AG09319 (cell line): Measurements from ENCODE around the gene HOXA1.

Experiments
- DNase-seq: peaks from one replicate; pipeline ENCODE4 v3.0.0-alpha.2; 2010; ENCODE audit warnings: low read depth; ENCODE audit errors: extremely low read depth
- CTCF ChIP-seq: IDR thresholded peaks from 2 replicates; pipeline ENCODE4 v1.5.1; 2011; ENCODE audit warnings: low read depth, mild to moderate bottlenecking, inconsistent platforms, low read length, moderate library complexity

The HOXA1 gene

GRCh38 chr7:27141923-27142579 is 46.3 kb upstream of the HOXA1 start:
- no peak for DNase-seq
- no peak for TF ChIP-seq CTCF

- no peak for DNase-seq
- no peak for TF ChIP-seq CTCF
Observed at GRCh38 chr7:27141137-27141922, 45.5 kb upstream of the HOXA1 start.

GRCh38 chr7:27140126-27140857 is 44.5 kb upstream of the HOXA1 start:
- no peak for DNase-seq
- no peak for TF ChIP-seq CTCF

- TF ChIP-seq CTCF = no peak
- DNase-seq = no peak
Observed at GRCh38 chr7:27139334-27140125, 43.7 kb upstream of the HOXA1 start.

GRCh38 chr7:27138985-27139333 is 43.2 kb upstream of the HOXA1 start:
- no peak for TF ChIP-seq CTCF
- DNase-seq = no peak

- no peak for DNase-seq
- TF ChIP-seq CTCF = no peak
Observed at GRCh38 chr7:27138472-27138871, 42.7 kb upstream of the HOXA1 start.
